ENCODE measurements around the gene SOX8.

Gene SOX8

DNA sequence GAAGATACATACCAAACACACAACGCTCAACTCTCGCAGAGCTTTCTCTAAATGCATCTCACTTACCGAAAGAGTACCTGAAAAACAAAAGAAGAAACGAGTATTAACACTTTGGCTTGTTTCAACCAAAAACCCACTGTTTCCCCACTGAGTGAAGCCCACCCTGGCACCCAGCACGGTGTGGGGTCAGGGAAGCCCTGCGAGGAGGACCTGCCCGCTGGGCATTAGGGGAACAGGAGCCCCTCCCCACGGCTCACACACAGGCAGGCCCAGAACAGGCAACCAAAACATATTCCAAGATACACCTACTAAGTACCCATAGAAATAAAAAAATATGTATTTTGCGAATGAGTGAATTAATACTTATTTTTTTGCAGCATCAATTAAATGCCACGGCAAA, 47.4 kb upstream of the SOX8 start:
- no peak overlapping the region for H3K4me2 ChIP-seq (ENCODE audit: low read length)
- H3K27ac ChIP-seq (ENCODE audit: low read depth, low read length, poor library complexity, severe bottlenecking) = no peak overlapping the region

DNA sequence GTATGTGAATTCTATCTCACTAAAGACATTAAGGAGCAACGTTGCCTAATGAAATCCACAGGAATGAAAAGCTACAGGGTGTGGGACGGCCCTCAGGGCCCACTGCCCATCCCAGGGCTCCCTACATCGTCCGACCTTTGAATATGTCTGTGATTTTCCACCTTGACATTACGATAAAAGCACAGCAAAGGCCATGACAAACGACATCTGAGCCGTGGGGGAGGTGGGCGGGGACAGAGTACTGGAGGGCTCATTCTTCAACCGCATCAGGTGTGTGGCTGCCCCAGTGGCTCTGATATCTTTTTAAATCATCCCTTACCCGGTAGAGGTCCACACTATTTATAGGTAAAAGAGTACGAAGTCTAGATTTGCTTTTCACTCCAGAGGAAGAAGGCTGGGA, 45.9 kb upstream of the SOX8 start:
- H2AFZ ChIP-seq (ENCODE audit: low read length) = no peak overlapping the region
- H3K4me3 ChIP-seq (ENCODE audit: low read depth, low read length, poor library complexity, severe bottlenecking) = no peak overlapping the region
- H3F3A ChIP-seq (ENCODE audit: insufficient read depth, low read length) = no peaks in the 10 kb centered on the region
- no peak overlapping the region for H3K9ac ChIP-seq (ENCODE audit: low read length)
- no peaks in the 10 kb centered on the region for H3K9me3 ChIP-seq (ENCODE audit: low read length)
- H3K36me3 ChIP-seq (ENCODE audit: insufficient read depth, low read length) = no peaks in the 10 kb centered on the region
- no peaks in the 10 kb centered on the region for H4K20me1 ChIP-seq (ENCODE audit: insufficient read depth, low read length)
- H3K4me1 ChIP-seq (ENCODE audit: insufficient read depth, low read length, severe bottlenecking) = no peaks in the 10 kb centered on the region
- H3K4me2 ChIP-seq (ENCODE audit: low read length) = no peak overlapping the region
- no peak for TF ChIP-seq EZH2 (IDR thresholded peaks at IDR 0.05; ENCODE audit: borderline replicate concordance, low read length)
- TF ChIP-seq, protein P1, sequence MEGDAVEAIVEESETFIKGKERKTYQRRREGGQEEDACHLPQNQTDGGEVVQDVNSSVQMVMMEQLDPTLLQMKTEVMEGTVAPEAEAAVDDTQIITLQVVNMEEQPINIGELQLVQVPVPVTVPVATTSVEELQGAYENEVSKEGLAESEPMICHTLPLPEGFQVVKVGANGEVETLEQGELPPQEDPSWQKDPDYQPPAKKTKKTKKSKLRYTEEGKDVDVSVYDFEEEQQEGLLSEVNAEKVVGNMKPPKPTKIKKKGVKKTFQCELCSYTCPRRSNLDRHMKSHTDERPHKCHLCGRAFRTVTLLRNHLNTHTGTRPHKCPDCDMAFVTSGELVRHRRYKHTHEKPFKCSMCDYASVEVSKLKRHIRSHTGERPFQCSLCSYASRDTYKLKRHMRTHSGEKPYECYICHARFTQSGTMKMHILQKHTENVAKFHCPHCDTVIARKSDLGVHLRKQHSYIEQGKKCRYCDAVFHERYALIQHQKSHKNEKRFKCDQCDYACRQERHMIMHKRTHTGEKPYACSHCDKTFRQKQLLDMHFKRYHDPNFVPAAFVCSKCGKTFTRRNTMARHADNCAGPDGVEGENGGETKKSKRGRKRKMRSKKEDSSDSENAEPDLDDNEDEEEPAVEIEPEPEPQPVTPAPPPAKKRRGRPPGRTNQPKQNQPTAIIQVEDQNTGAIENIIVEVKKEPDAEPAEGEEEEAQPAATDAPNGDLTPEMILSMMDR (IDR thresholded peaks at IDR 0.05; ENCODE audit: low read length) = no peak
- H3K79me2 ChIP-seq (ENCODE audit: insufficient read depth, low read length) = no peaks in the 10 kb centered on the region
- H3K27me3 ChIP-seq (ENCODE audit: insufficient read depth, low read length) = no peaks in the 10 kb centered on the region
- no peaks in the 10 kb centered on the region for H3K9me2 ChIP-seq (ENCODE audit: low read depth, low read length)
- H3K27ac ChIP-seq (ENCODE audit: low read depth, low read length, poor library complexity, severe bottlenecking) = no peak overlapping the region

More for the DNA sequence above, 47.4 kb upstream of the SOX8 start:
- H3K9me3 ChIP-seq (ENCODE audit: low read length) = no peaks in the 10 kb centered on the region
- H3K27me3 ChIP-seq (ENCODE audit: insufficient read depth, low read length) = no peaks in the 10 kb centered on the region
- H3K4me1 ChIP-seq (ENCODE audit: insufficient read depth, low read length, severe bottlenecking) = no peaks in the 10 kb centered on the region
- no peaks in the 10 kb centered on the region for H3K79me2 ChIP-seq (ENCODE audit: insufficient read depth, low read length)
- H3K36me3 ChIP-seq (ENCODE audit: insufficient read depth, low read length) = no peaks in the 10 kb centered on the region
- no peaks in the 10 kb centered on the region for H3K9me2 ChIP-seq (ENCODE audit: low read depth, low read length)
- no peak overlapping the region for H3K9ac ChIP-seq (ENCODE audit: low read length)
- H3K4me3 ChIP-seq (ENCODE audit: low read depth, low read length, poor library complexity, severe bottlenecking) = no peak overlapping the region
- H3F3A ChIP-seq (ENCODE audit: insufficient read depth, low read length) = no peaks in the 10 kb centered on the region
- H2AFZ ChIP-seq (ENCODE audit: low read length) = no peak overlapping the region
- TF ChIP-seq, protein P1 (IDR thresholded peaks at IDR 0.05; ENCODE audit: low read length) = no peak
- TF ChIP-seq EZH2 (IDR thresholded peaks at IDR 0.05; ENCODE audit: borderline replicate concordance, low read length) = no peak
- no peaks in the 10 kb centered on the region for H4K20me1 ChIP-seq (ENCODE audit: insufficient read depth, low read length)

GRCh38 chr16:937311-937710, 44.3 kb upstream of the SOX8 start:
- Histone ChIP-seq H3K9me3 (ENCODE audit: low read length) (peaks cover 10% of the 10 kb centered on the region; the same call in 1 of the 2 replicates), H3K79me2 (ENCODE audit: insufficient read depth, low read length) (no peaks in the 10 kb centered on the region), H2AFZ (ENCODE audit: low read length) (no peak overlapping the region), H3K9ac (ENCODE audit: low read length) (no peak overlapping the region), H3K9me2 (ENCODE audit: low read depth, low read length) (no peaks in the 10 kb centered on the region), H4K20me1 (ENCODE audit: insufficient read depth, low read length) (no peaks in the 10 kb centered on the region), H3F3A (ENCODE audit: insufficient read depth, low read length) (no peaks in the 10 kb centered on the region), H3K36me3 (ENCODE audit: insufficient read depth, low read length) (no peaks in the 10 kb centered on the region), H3K27me3 (ENCODE audit: insufficient read depth, low read length) (no peaks in the 10 kb centered on the region), H3K4me2 (ENCODE audit: low read length) (no peak overlapping the region), H3K27ac (ENCODE audit: low read depth, low read length, poor library complexity, severe bottlenecking) (no peak overlapping the region), H3K4me3 (ENCODE audit: low read depth, low read length, poor library complexity, severe bottlenecking) (no peak overlapping the region), H3K4me1 (ENCODE audit: insufficient read depth, low read length, severe bottlenecking) (no peaks in the 10 kb centered on the region)
- TF ChIP-seq, protein P1 (IDR thresholded peaks at IDR 0.05; ENCODE audit: low read length) = no peak
- no peak for TF ChIP-seq EZH2 (IDR thresholded peaks at IDR 0.05; ENCODE audit: borderline replicate concordance, low read length)
